WTC11 (cell line): Measurements from ENCODE around the gene ARHGEF28. TPM values are rescaled to one million over a fixed set of nuclear protein-coding genes. Genes with fewer than 3 reads are reported as not detected.

Source experiments
- ATAC-seq: fragments of 200-7000 bp; cut with Tn5 transposase; 2 replicates; pipeline ENCODE4 v1.10.0; 2021; ENCODE audit warnings: mild to moderate bottlenecking, moderate library complexity
- CTCF ChIA-PET: fragments of 300-600 bp; sonication (Branson Sonifier 250); formaldehyde crosslinking; loops from one replicate; lab custom pipeline; 2021; ENCODE audit warnings: antibody characterized with exemption; lab: Charles Lee
- POLR2A ChIA-PET: fragments of 350-600 bp; sonication (Branson Sonifier 250); formaldehyde crosslinking; loops from one replicate; lab custom pipeline; 2021; ENCODE audit warnings: antibody characterized with exemption; lab: Charles Lee
- DNase-seq: peaks from one replicate; pipeline ENCODE4 v3.0.0; 2021; ENCODE audit warnings: low spot score
- H3K27ac Mint-ChIP-seq: 2 replicates; pipeline ENCODE4 v1.8.0; 2021; ENCODE audit warnings: mixed read lengths
- H3K27me3 Mint-ChIP-seq: 2 replicates; pipeline ENCODE4 v1.8.0; 2021; ENCODE audit warnings: low read depth, mild to moderate bottlenecking, moderate library complexity, mixed read lengths
- H3K36me3 Mint-ChIP-seq: 2 replicates; pipeline ENCODE4 v1.8.0; 2021; ENCODE audit warnings: mixed read lengths
- H3K4me1 Mint-ChIP-seq: 2 replicates; pipeline ENCODE4 v1.8.0; 2022; ENCODE audit warnings: mixed read lengths
- H3K4me3 Mint-ChIP-seq: 2 replicates; pipeline ENCODE4 v1.8.0; 2021; ENCODE audit warnings: mild to moderate bottlenecking, moderate library complexity, mixed read lengths
- H3K9me3 Mint-ChIP-seq: 2 replicates; pipeline ENCODE4 v1.8.0; 2021; ENCODE audit warnings: mixed read lengths
- ATF3 ChIP-seq: sonication (generic); formaldehyde crosslinking; conservative IDR thresholded peaks from 2 replicates; pipeline ENCODE4 v1.8.1; 2022; ENCODE audit warnings: mild to moderate bottlenecking, missing genetic modification reagents
- EMX1 ChIP-seq: fragments of 250-450 bp; sonication (Bioruptor Pico); IDR thresholded peaks from 2 replicates; pipeline ENCODE4 v1.8.0; 2021; ENCODE audit warnings: mild to moderate bottlenecking
- FOXJ3 ChIP-seq: sonication (generic); formaldehyde crosslinking; IDR thresholded peaks from 2 replicates; pipeline ENCODE4 v1.9.0; 2021; ENCODE audit warnings: missing genetic modification reagents, mild to moderate bottlenecking, borderline replicate concordance
- HMGA2 ChIP-seq: fragments of 250-450 bp; sonication (Bioruptor Pico); IDR thresholded peaks from 2 replicates; pipeline ENCODE4 v1.4.0; 2021; ENCODE audit warnings: mild to moderate bottlenecking, moderate library complexity
- MXD4 ChIP-seq: fragments of 250-450 bp; sonication (Bioruptor Pico); IDR thresholded peaks from 2 replicates; pipeline ENCODE4 v1.8.0; 2021; ENCODE audit warnings: mild to moderate bottlenecking, moderate library complexity, borderline replicate concordance
- NFATC4 ChIP-seq: fragments of 250-450 bp; sonication (Bioruptor Pico); IDR thresholded peaks from 2 replicates; pipeline ENCODE4 v1.9.0; 2021; ENCODE audit warnings: mild to moderate bottlenecking
- NFE2L1 ChIP-seq: sonication (generic); formaldehyde crosslinking; IDR thresholded peaks from 2 replicates; pipeline ENCODE4 v1.8.1; 2023; ENCODE audit warnings: missing genetic modification reagents
- TP53 ChIP-seq: sonication (generic); formaldehyde crosslinking; IDR thresholded peaks from 2 replicates; pipeline ENCODE4 v1.8.1; 2023; ENCODE audit warnings: mild to moderate bottlenecking, missing genetic modification reagents
- ZNF232 ChIP-seq: sonication (generic); formaldehyde crosslinking; IDR thresholded peaks from 2 replicates; pipeline ENCODE4 v1.8.0; 2022; ENCODE audit warnings: mild to moderate bottlenecking, missing genetic modification reagents
- ZNF317 ChIP-seq: sonication (generic); formaldehyde crosslinking; IDR thresholded peaks from 2 replicates; pipeline ENCODE4 v1.8.1; 2023; ENCODE audit warnings: low read depth, mild to moderate bottlenecking, moderate library complexity, missing genetic modification reagents, borderline replicate concordance
- ZNF416 ChIP-seq: fragments of 250-450 bp; sonication (Bioruptor Pico); IDR thresholded peaks from 2 replicates; pipeline ENCODE4 v1.9.0; 2021; ENCODE audit warnings: mild to moderate bottlenecking, inconsistent platforms
- total RNA-seq: library from RNA; stranded (reverse); gene quantifications from 3 replicates; pipeline ENCODE4 v1.2.3, GENCODE V29; 2021
- TF ChIP-seq, protein P1 (sequence below): sonication (generic); formaldehyde crosslinking; IDR thresholded peaks from 2 replicates; pipeline ENCODE4 v1.8.0; 2022; ENCODE audit warnings: mild to moderate bottlenecking, missing genetic modification reagents
- TF ChIP-seq, protein P2 (sequence below): sonication (generic); formaldehyde crosslinking; IDR thresholded peaks from 2 replicates; pipeline ENCODE4 v1.8.1; 2023; ENCODE audit warnings: mild to moderate bottlenecking, missing genetic modification reagents, borderline replicate concordance
- TF ChIP-seq, protein P3 (sequence below): fragments of 250-450 bp; sonication (Bioruptor Pico); IDR thresholded peaks from 2 replicates; pipeline ENCODE4 v1.9.0; 2021; ENCODE audit warnings: mild to moderate bottlenecking
- TF ChIP-seq, protein P4 (sequence below): sonication (generic); formaldehyde crosslinking; IDR thresholded peaks from 2 replicates; pipeline ENCODE4 v1.8.1; 2022; ENCODE audit warnings: low read depth, missing genetic modification reagents, borderline replicate concordance
- TF ChIP-seq, protein P5 (sequence below): sonication (generic); formaldehyde crosslinking; IDR thresholded peaks from 2 replicates; pipeline ENCODE4 v1.8.1; 2023; ENCODE audit warnings: mild to moderate bottlenecking, missing genetic modification reagents, moderate library complexity
- TF ChIP-seq, protein P6 (sequence below): fragments of 250-450 bp; sonication (Bioruptor Pico); conservative IDR thresholded peaks from 2 replicates; pipeline ENCODE4 v1.9.0; 2021; ENCODE audit warnings: mild to moderate bottlenecking

Gene ARHGEF28
- total RNA-seq, 1 experiment from 2014 or later, result 0.96 TPM

- CTCF ChIA-PET, result no interaction called here
- H3K27me3 Mint-ChIP-seq, result no peaks in the 10 kb centered on the region
Measured at GRCh38 chr5:73883646-73884045, 257.6 kb downstream of the ARHGEF28 start.

GRCh38 chr5:73887688-73888087 is 261.7 kb downstream of the ARHGEF28 start:
- DNase-seq (no peak), ATAC-seq (no peak)
- Mint-ChIP-seq H3K9me3 (peaks cover 4% of the 10 kb centered on the region; the same call in 1 of the 2 replicates), H3K27ac (no peak overlapping the region), H3K36me3 (no peaks in the 10 kb centered on the region), H3K4me1 (no peaks in the 10 kb centered on the region), H3K4me3 (no peak overlapping the region), H3K27me3 (no peaks in the 10 kb centered on the region)
- ChIA-PET CTCF (no interaction called here), POLR2A (no interaction called here)
- TF ChIP-seq, protein P1, sequence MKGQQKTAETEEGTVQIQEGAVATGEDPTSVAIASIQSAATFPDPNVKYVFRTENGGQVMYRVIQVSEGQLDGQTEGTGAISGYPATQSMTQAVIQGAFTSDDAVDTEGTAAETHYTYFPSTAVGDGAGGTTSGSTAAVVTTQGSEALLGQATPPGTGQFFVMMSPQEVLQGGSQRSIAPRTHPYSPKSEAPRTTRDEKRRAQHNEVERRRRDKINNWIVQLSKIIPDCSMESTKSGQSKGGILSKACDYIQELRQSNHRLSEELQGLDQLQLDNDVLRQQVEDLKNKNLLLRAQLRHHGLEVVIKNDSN, result no peak
- TF ChIP-seq, protein P2, sequence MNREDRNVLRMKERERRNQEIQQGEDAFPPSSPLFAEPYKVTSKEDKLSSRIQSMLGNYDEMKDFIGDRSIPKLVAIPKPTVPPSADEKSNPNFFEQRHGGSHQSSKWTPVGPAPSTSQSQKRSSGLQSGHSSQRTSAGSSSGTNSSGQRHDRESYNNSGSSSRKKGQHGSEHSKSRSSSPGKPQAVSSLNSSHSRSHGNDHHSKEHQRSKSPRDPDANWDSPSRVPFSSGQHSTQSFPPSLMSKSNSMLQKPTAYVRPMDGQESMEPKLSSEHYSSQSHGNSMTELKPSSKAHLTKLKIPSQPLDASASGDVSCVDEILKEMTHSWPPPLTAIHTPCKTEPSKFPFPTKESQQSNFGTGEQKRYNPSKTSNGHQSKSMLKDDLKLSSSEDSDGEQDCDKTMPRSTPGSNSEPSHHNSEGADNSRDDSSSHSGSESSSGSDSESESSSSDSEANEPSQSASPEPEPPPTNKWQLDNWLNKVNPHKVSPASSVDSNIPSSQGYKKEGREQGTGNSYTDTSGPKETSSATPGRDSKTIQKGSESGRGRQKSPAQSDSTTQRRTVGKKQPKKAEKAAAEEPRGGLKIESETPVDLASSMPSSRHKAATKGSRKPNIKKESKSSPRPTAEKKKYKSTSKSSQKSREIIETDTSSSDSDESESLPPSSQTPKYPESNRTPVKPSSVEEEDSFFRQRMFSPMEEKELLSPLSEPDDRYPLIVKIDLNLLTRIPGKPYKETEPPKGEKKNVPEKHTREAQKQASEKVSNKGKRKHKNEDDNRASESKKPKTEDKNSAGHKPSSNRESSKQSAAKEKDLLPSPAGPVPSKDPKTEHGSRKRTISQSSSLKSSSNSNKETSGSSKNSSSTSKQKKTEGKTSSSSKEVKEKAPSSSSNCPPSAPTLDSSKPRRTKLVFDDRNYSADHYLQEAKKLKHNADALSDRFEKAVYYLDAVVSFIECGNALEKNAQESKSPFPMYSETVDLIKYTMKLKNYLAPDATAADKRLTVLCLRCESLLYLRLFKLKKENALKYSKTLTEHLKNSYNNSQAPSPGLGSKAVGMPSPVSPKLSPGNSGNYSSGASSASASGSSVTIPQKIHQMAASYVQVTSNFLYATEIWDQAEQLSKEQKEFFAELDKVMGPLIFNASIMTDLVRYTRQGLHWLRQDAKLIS, result no peak
- TF ChIP-seq TP53 (CRISPR knock-in tag) (no peak), ZNF416 (CRISPR knock-in tag) (no peak)
- TF ChIP-seq, protein P3, sequence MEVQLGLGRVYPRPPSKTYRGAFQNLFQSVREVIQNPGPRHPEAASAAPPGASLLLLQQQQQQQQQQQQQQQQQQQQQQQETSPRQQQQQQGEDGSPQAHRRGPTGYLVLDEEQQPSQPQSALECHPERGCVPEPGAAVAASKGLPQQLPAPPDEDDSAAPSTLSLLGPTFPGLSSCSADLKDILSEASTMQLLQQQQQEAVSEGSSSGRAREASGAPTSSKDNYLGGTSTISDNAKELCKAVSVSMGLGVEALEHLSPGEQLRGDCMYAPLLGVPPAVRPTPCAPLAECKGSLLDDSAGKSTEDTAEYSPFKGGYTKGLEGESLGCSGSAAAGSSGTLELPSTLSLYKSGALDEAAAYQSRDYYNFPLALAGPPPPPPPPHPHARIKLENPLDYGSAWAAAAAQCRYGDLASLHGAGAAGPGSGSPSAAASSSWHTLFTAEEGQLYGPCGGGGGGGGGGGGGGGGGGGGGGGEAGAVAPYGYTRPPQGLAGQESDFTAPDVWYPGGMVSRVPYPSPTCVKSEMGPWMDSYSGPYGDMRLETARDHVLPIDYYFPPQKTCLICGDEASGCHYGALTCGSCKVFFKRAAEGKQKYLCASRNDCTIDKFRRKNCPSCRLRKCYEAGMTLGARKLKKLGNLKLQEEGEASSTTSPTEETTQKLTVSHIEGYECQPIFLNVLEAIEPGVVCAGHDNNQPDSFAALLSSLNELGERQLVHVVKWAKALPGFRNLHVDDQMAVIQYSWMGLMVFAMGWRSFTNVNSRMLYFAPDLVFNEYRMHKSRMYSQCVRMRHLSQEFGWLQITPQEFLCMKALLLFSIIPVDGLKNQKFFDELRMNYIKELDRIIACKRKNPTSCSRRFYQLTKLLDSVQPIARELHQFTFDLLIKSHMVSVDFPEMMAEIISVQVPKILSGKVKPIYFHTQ (CRISPR knock-in tag), result no peak

More at GRCh38 chr5:73883646-73884045, 257.6 kb downstream of the ARHGEF28 start:
- Mint-ChIP-seq H3K27ac (no peak overlapping the region), H3K4me1 (no peaks in the 10 kb centered on the region), H3K4me3 (no peak overlapping the region), H3K36me3 (peaks cover 15% of the 10 kb centered on the region), H3K9me3 (peaks cover 23% of the 10 kb centered on the region)
- DNase-seq (no peak), ATAC-seq (no peak)
- POLR2A ChIA-PET, result no interaction called here
- no peak for TF ChIP-seq TP53 (CRISPR knock-in tag)
- TF ChIP-seq NFATC4 (CRISPR knock-in tag), result no peak
- TF ChIP-seq, protein P4, sequence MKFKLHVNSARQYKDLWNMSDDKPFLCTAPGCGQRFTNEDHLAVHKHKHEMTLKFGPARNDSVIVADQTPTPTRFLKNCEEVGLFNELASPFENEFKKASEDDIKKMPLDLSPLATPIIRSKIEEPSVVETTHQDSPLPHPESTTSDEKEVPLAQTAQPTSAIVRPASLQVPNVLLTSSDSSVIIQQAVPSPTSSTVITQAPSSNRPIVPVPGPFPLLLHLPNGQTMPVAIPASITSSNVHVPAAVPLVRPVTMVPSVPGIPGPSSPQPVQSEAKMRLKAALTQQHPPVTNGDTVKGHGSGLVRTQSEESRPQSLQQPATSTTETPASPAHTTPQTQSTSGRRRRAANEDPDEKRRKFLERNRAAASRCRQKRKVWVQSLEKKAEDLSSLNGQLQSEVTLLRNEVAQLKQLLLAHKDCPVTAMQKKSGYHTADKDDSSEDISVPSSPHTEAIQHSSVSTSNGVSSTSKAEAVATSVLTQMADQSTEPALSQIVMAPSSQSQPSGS, result no peak
- no peak for TF ChIP-seq MXD4 (CRISPR knock-in tag)

GRCh38 chr5:73890569-73890968 is 264.6 kb downstream of the ARHGEF28 start:
- DNase-seq (no peak), ATAC-seq (no peak)
- H3K36me3 Mint-ChIP-seq, result no peaks in the 10 kb centered on the region
- peaks cover 4% of the 10 kb centered on the region; the same call in 1 of the 2 replicates for H3K9me3 Mint-ChIP-seq
- no peak overlapping the region for H3K4me3 Mint-ChIP-seq
- CTCF ChIA-PET, result no interaction called here
- no peaks in the 10 kb centered on the region for H3K27me3 Mint-ChIP-seq
- H3K4me1 Mint-ChIP-seq, result no peaks in the 10 kb centered on the region
- H3K27ac Mint-ChIP-seq, result no peak overlapping the region
- POLR2A ChIA-PET, result no interaction called here
- no peak for TF ChIP-seq NFE2L1 (CRISPR knock-in tag)
- TF ChIP-seq, protein P5, sequence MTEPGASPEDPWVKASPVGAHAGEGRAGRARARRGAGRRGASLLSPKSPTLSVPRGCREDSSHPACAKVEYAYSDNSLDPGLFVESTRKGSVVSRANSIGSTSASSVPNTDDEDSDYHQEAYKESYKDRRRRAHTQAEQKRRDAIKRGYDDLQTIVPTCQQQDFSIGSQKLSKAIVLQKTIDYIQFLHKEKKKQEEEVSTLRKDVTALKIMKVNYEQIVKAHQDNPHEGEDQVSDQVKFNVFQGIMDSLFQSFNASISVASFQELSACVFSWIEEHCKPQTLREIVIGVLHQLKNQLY (CRISPR knock-in tag), result no peak
- no peak for TF ChIP-seq ZNF232 (CRISPR knock-in tag)
- TF ChIP-seq, protein P6, sequence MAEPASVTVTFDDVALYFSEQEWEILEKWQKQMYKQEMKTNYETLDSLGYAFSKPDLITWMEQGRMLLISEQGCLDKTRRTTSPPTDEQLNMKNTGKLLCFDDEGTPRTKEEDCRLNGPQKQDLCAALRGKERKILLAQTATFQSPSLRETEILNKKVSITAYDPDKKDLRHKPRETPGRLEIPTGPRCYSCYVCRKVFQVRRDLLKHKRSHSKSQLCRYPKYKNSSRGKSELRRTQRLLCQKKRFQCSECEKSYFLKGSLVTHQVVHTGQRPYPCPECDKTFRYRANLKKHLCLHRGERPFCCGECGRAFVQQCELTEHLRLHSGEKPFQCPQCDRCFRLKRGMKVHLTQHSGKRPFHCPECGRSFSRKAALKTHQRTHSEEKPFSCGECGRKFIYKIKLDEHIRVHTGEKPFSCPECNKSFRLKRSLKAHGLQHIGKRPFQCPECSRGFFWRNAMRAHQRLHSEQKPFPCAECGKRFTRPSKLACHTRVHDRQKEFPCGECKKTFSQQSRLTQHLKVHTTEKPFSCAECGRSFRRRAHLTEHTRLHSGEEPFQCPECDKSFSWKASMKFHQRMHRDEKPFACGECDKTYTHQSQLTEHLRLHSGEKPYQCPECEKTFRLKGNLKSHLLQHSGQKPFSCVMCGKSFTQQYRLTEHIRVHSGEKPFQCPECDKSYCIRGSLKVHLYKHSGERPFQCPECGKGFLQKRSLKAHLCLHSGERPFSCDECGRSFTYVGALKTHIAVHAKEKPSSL (CRISPR knock-in tag), result no peak
- no peak for TF ChIP-seq ZNF317 (CRISPR knock-in tag)
- no peak for TF ChIP-seq HMGA2 (CRISPR knock-in tag)
- TF ChIP-seq, protein P3 (CRISPR knock-in tag), result no peak
- TF ChIP-seq ATF3 (CRISPR knock-in tag), result no peak
- no peak for TF ChIP-seq EMX1
- no peak for TF ChIP-seq FOXJ3 (CRISPR knock-in tag)
